CD4-positive, CD25-positive, alpha-beta regulatory T cell (primary cell): ENCODE measurements around the gene PHTF1. TPM values are rescaled to one million over a fixed set of nuclear protein-coding genes. Genes with fewer than 3 reads are reported as not detected.

ENCODE experiments used
- ATAC-seq, 2 donors: fragments of 150-1000 bp; cut with Tn5 transposase; one replicate each; pipeline ENCODE4 v1.10.0; 2021; ENCODE audit warnings: low read depth in 2 of 2, moderate number of reproducible peaks in 2 of 2, moderate library complexity in 1 of 2
- DNase-seq, 3 donors: peaks; one replicate each; pipeline versions ENCODE4 v3.0.0 to v3.0.0-alpha.2; 2012 to 2022; ENCODE audit warnings: mixed read lengths in 1 of 3
- H3K27ac ChIP-seq: one replicate; pipeline ENCODE4 v1.7.0; 2013; ENCODE audit warnings: mild to moderate bottlenecking, low read length; ENCODE audit not compliant: insufficient read depth, poor library complexity, severe bottlenecking
- H3K27me3 ChIP-seq: one replicate; pipeline ENCODE4 v1.7.0; 2013; ENCODE audit warnings: low read length; ENCODE audit not compliant: control insufficient read depth, insufficient read depth
- H3K36me3 ChIP-seq: one replicate; pipeline ENCODE4 v1.7.0; 2013; ENCODE audit warnings: mild to moderate bottlenecking, low read length, moderate library complexity; ENCODE audit not compliant: control insufficient read depth, insufficient read depth
- H3K4me1 ChIP-seq: 2 replicates; pipeline ENCODE4 v1.7.0; 2013; ENCODE audit warnings: mild to moderate bottlenecking, low read length; ENCODE audit not compliant: insufficient read depth, control insufficient read depth, poor library complexity, severe bottlenecking
- H3K4me3 ChIP-seq: one replicate; pipeline ENCODE4 v1.7.0; 2013; ENCODE audit warnings: low read depth, mild to moderate bottlenecking, low read length, moderate library complexity
- H3K9me3 ChIP-seq, 2 experiments: 1 replicate in 1 of 2; 2 replicates in 1 of 2; pipeline ENCODE4 v1.7.0; 2013; ENCODE audit warnings: low read length in 2 of 2, mild to moderate bottlenecking in 1 of 2, moderate library complexity in 1 of 2; ENCODE audit not compliant: control insufficient read depth in 2 of 2
- H3K27ac Mint-ChIP-seq, 3 donors: one replicate each; pipeline ENCODE4 v1.8.0; 2020 to 2022; ENCODE audit warnings: mild to moderate bottlenecking in 3 of 3, mixed read lengths in 3 of 3, moderate library complexity in 2 of 3
- H3K27me3 Mint-ChIP-seq: one replicate; pipeline ENCODE4 v1.8.0; 2022; ENCODE audit warnings: mild to moderate bottlenecking, mixed read lengths
- H3K36me3 Mint-ChIP-seq: one replicate; pipeline ENCODE4 v1.8.0; 2020; ENCODE audit warnings: mixed read lengths
- H3K4me1 Mint-ChIP-seq, 4 donors: one replicate each; pipeline ENCODE4 v1.8.0; 2020 to 2022; ENCODE audit warnings: mixed read lengths in 4 of 4, mild to moderate bottlenecking in 1 of 4
- H3K4me3 Mint-ChIP-seq, 4 donors: one replicate each; pipeline ENCODE4 v1.8.0; 2020 to 2022; ENCODE audit warnings: mild to moderate bottlenecking in 4 of 4, mixed read lengths in 4 of 4, moderate library complexity in 3 of 4
- H3K9me3 Mint-ChIP-seq, 7 donors: one replicate each; pipeline ENCODE4 v1.8.0; 2020 to 2022; ENCODE audit warnings: mixed read lengths in 7 of 7, mild to moderate bottlenecking in 3 of 7, moderate library complexity in 2 of 7
- polyA plus RNA-seq, 4 donors: library from polyadenylated mRNA; unstranded; fragments of 300-500 nt; fragmentation: Illumina TruSeq; gene quantifications; one replicate each; pipeline ENCODE4 v1.2.3, GENCODE V29; 2021
- total RNA-seq: library from RNA; stranded (reverse); gene quantifications from one replicate; pipeline ENCODE4 v1.2.3, GENCODE V29; 2022

The PHTF1 gene
- total and polyA plus RNA-seq, 5 donors from 2014 or later, result 11.1 to 22.7 (median 16.7) TPM

DNA sequence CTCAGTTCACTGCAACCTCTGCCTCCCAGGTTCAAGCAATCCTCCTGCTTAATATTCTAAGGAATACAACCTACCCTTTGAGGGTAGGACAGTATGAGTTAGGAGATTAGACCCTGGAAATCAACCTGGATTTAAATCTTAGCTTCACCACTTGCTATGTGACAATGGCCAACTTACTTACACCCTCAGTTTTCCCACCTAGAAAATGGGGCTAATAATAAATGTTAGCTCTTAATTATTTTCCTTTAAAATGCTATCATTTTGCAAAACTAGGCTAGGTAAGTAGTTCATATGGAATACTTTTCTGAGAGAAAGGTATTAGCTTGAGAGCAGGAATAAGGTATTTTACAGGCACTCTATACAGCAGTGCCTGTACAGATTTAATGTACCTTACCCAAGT lies 110.8 kb downstream of the PHTF1 start:
- no peaks in the 10 kb centered on the region for H3K9me3 ChIP-seq
- DNase-seq (no peak), ATAC-seq (no peak)
- no peaks in the 10 kb centered on the region for H3K36me3 ChIP-seq
- no peak overlapping the region for H3K4me3 Mint-ChIP-seq
- no peak overlapping the region for H3K27ac Mint-ChIP-seq
- H3K27me3 ChIP-seq, result no peaks in the 10 kb centered on the region
- no peaks in the 10 kb centered on the region for H3K9me3 Mint-ChIP-seq
- H3K4me1 Mint-ChIP-seq, result no peaks in the 10 kb centered on the region
- no peaks in the 10 kb centered on the region for H3K4me1 ChIP-seq
- no peak overlapping the region for H3K4me3 ChIP-seq
- H3K27me3 Mint-ChIP-seq, result no peaks in the 10 kb centered on the region
- no peak overlapping the region for H3K27ac ChIP-seq
- H3K36me3 Mint-ChIP-seq, result no peaks in the 10 kb centered on the region

DNA sequence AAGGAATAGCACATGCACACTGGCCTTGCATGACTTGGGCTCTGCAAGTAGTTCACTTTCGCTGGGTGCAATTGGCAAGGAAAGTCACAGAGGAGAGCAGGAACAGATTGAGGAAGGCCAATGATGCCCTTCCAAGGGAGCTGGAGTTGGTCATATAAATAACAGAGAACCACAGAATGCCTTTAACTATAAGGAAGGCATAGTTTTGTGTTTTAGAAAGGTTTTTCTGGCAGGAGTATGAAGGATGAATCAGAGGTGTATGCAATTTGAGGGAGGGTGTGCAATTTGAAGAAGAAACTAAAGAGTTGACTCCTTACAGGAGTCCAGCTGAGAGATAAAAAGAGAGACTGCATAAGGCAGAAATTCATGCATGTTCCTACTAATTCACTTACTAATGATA lies 112.1 kb downstream of the PHTF1 start:
- H3K27me3 Mint-ChIP-seq, result no peaks in the 10 kb centered on the region
- H3K27ac Mint-ChIP-seq, result no peak overlapping the region
- H3K27ac ChIP-seq, result no peak overlapping the region
- no peaks in the 10 kb centered on the region for H3K36me3 Mint-ChIP-seq
- no peaks in the 10 kb centered on the region for H3K27me3 ChIP-seq
- H3K36me3 ChIP-seq, result no peaks in the 10 kb centered on the region
- H3K9me3 ChIP-seq, result no peaks in the 10 kb centered on the region
- no peak overlapping the region for H3K4me3 ChIP-seq
- no peak overlapping the region for H3K4me3 Mint-ChIP-seq
- DNase-seq, result no peak
- no peaks in the 10 kb centered on the region for H3K4me1 Mint-ChIP-seq
- ATAC-seq, result no peak
- H3K4me1 ChIP-seq, result no peaks in the 10 kb centered on the region
- no peaks in the 10 kb centered on the region for H3K9me3 Mint-ChIP-seq

Other genes with a start within 250 kb of the PHTF1 start
- 52.1 TPM for gene RSBN1, start 53.0 kb upstream of the PHTF1 start, total RNA-seq
- gene RSBN1, start 53.0 kb upstream of the PHTF1 start, polyA plus RNA-seq, result 10 to 100 TPM; 43.8 to 52.7 (median 49.8) TPM
- gene PTPN22, start 112.2 kb upstream of the PHTF1 start, total RNA-seq, result 58.5 TPM
- 10 to 100 TPM; 49.1 to 93.4 (median 65.1) TPM for gene PTPN22, start 112.2 kb upstream of the PHTF1 start, polyA plus RNA-seq
- gene BCL2L15, start 128.1 kb upstream of the PHTF1 start, total RNA-seq, result 2.2 TPM
- gene BCL2L15, start 128.1 kb upstream of the PHTF1 start, polyA plus RNA-seq, result 1 to 10 TPM in 1 of 4 donors, under 1 TPM in 3; 0.30 to 2.1 (median 0.63) TPM
- 53.6 TPM for gene AP4B1, start 145.3 kb upstream of the PHTF1 start, total RNA-seq
- 10 to 100 TPM; 12.9 to 16.1 (median 14.5) TPM for gene AP4B1, start 145.3 kb upstream of the PHTF1 start, polyA plus RNA-seq
- gene DCLRE1B, start 145.8 kb upstream of the PHTF1 start, total RNA-seq, result 7.0 TPM
- gene DCLRE1B, start 145.8 kb upstream of the PHTF1 start, polyA plus RNA-seq, result 1 to 10 TPM; 2.2 to 6.6 (median 4.7) TPM
- 189 TPM for gene HIPK1, start 169.8 kb upstream of the PHTF1 start, total RNA-seq
- gene HIPK1, start 169.8 kb upstream of the PHTF1 start, polyA plus RNA-seq, result 10 to 100 TPM in 2 of 4 donors, 1 to 10 TPM in 2; 8.6 to 12.5 (median 11.0) TPM
- gene OLFML3, start 220.0 kb upstream of the PHTF1 start, total RNA-seq, result 0.64 TPM
- gene OLFML3, start 220.0 kb upstream of the PHTF1 start, polyA plus RNA-seq, result not detected